ENCODE results near the gene DMD. TPM values are rescaled to one million over a fixed set of nuclear protein-coding genes. Genes with fewer than 3 reads are reported as not detected.

Gene DMD
- total RNA-seq, 1 experiment from 2014 or later: 19.3 TPM

- Mint-ChIP-seq H3K9me3 (ENCODE audit: unreplicated experiment) (peaks cover 10% of the 10 kb centered on the region), H3K27ac (ENCODE audit: low read depth, unreplicated experiment) (no peak overlapping the region), H3K27me3 (ENCODE audit: insufficient read depth, unreplicated experiment) (no peaks in the 10 kb centered on the region), H3K36me3 (ENCODE audit: insufficient read depth, unreplicated experiment) (no peaks in the 10 kb centered on the region), H3K4me1 (ENCODE audit: insufficient read depth, unreplicated experiment) (peaks cover 7% of the 10 kb centered on the region), H3K4me3 (ENCODE audit: unreplicated experiment) (no peak overlapping the region)
- intact Hi-C loops (cut with micrococcal nuclease): no loop called here
- no peak for TF ChIP-seq CTCF (IDR thresholded peaks at IDR 0.05; ENCODE audit: unreplicated experiment)
- ChIA-PET CTCF (no interaction called here), POLR2A (no interaction called here)
- peak; percentile 32 for DNase-seq (ENCODE audit: unreplicated experiment)
- no TSS peak for BruUV-seq (replicated peaks)
These were observed 462.3 kb downstream of the DMD start for GRCh38 chrX:32749070-32749469.

GRCh38 chrX:32745323-32745722 lies 466.0 kb downstream of the DMD start:
- no peak overlapping the region for H3K4me3 Mint-ChIP-seq (ENCODE audit: unreplicated experiment)
- no peak overlapping the region for H3K27ac Mint-ChIP-seq (ENCODE audit: low read depth, unreplicated experiment)
- TF ChIP-seq CTCF (IDR thresholded peaks at IDR 0.05; ENCODE audit: unreplicated experiment): no peak
- peak; percentile 4 for DNase-seq (ENCODE audit: unreplicated experiment)
- H3K27me3 Mint-ChIP-seq (ENCODE audit: insufficient read depth, unreplicated experiment): no peaks in the 10 kb centered on the region
- H3K9me3 Mint-ChIP-seq (ENCODE audit: unreplicated experiment): no peaks in the 10 kb centered on the region
- H3K36me3 Mint-ChIP-seq (ENCODE audit: insufficient read depth, unreplicated experiment): no peaks in the 10 kb centered on the region
- CTCF ChIA-PET: no interaction called here
- POLR2A ChIA-PET: interaction anchor here (0.5 to 0.6 kb wide), 2 partner anchors 97 to 691 kb away, joined by 3 read pairs; no protein-coding TSS in a partner anchor
- H3K4me1 Mint-ChIP-seq (ENCODE audit: insufficient read depth, unreplicated experiment): peaks cover 7% of the 10 kb centered on the region
- BruUV-seq (replicated peaks): no TSS peak
- intact Hi-C loops (cut with micrococcal nuclease): no loop called here

GRCh38 chrX:32744921-32745320 lies 466.4 kb downstream of the DMD start:
- no peaks in the 10 kb centered on the region for H3K9me3 Mint-ChIP-seq (ENCODE audit: unreplicated experiment)
- ChIA-PET CTCF (no interaction called here), POLR2A (interaction anchor here (0.6 kb wide), 1 partner anchor 97 kb away, joined by 3 read pairs; no protein-coding TSS in a partner anchor)
- H3K4me1 Mint-ChIP-seq (ENCODE audit: insufficient read depth, unreplicated experiment): peaks cover 7% of the 10 kb centered on the region
- H3K27ac Mint-ChIP-seq (ENCODE audit: low read depth, unreplicated experiment): no peak overlapping the region
- intact Hi-C loops (cut with micrococcal nuclease): no loop called here
- H3K27me3 Mint-ChIP-seq (ENCODE audit: insufficient read depth, unreplicated experiment): no peaks in the 10 kb centered on the region
- DNase-seq (ENCODE audit: unreplicated experiment): peak; percentile 8
- no TSS peak for BruUV-seq (replicated peaks)
- no peaks in the 10 kb centered on the region for H3K36me3 Mint-ChIP-seq (ENCODE audit: insufficient read depth, unreplicated experiment)
- no peak overlapping the region for H3K4me3 Mint-ChIP-seq (ENCODE audit: unreplicated experiment)
- no peak for TF ChIP-seq CTCF (IDR thresholded peaks at IDR 0.05; ENCODE audit: unreplicated experiment)

- DNase-seq (ENCODE audit: unreplicated experiment): no peak
- H3K36me3 Mint-ChIP-seq (ENCODE audit: insufficient read depth, unreplicated experiment): no peaks in the 10 kb centered on the region
- peaks cover 18% of the 10 kb centered on the region for H3K27me3 Mint-ChIP-seq (ENCODE audit: insufficient read depth, unreplicated experiment)
- POLR2A ChIA-PET: no interaction called here
- CTCF ChIA-PET: no interaction called here
- BruUV-seq (replicated peaks): no TSS peak
- H3K4me1 Mint-ChIP-seq (ENCODE audit: insufficient read depth, unreplicated experiment): peaks cover 7% of the 10 kb centered on the region
- H3K4me3 Mint-ChIP-seq (ENCODE audit: unreplicated experiment): no peak overlapping the region
- intact Hi-C loops (cut with micrococcal nuclease): no loop called here
- TF ChIP-seq CTCF (IDR thresholded peaks at IDR 0.05; ENCODE audit: unreplicated experiment): no peak
- H3K27ac Mint-ChIP-seq (ENCODE audit: low read depth, unreplicated experiment): no peak overlapping the region
- H3K9me3 Mint-ChIP-seq (ENCODE audit: unreplicated experiment): no peaks in the 10 kb centered on the region
These were observed 469.4 kb downstream of the DMD start for GRCh38 chrX:32741910-32742309.

Measured in MCF 10A (cell line).